GM21528 (cell line): ENCODE data around the gene KIFAP3.

Source experiments
- ATAC-seq: cut with Tn5 transposase; IDR thresholded peaks from one replicate; pipeline ENCODE4 v1.9.1; 2021; ENCODE audit warnings: mild to moderate bottlenecking, moderate library complexity; ENCODE audit not compliant: unreplicated experiment, low FRiP score

KIFAP3 gene

GRCh38 chr1:169999331-169999741 is 75.2 kb downstream of the KIFAP3 start:
- ATAC-seq: no peak

GRCh38 chr1:169995993-169996392 is 78.5 kb downstream of the KIFAP3 start:
- no peak for ATAC-seq

- no peak for ATAC-seq
Observed at GRCh38 chr1:169989246-169989645, 85.2 kb downstream of the KIFAP3 start.

- no peak for ATAC-seq
Observed at GRCh38 chr1:169985757-169986156, 88.7 kb downstream of the KIFAP3 start.

GRCh38 chr1:169974067-169974466 is 100.4 kb downstream of the KIFAP3 start:
- no peak for ATAC-seq

- ATAC-seq: no peak
Observed at GRCh38 chr1:169970114-169970513, 104.4 kb downstream of the KIFAP3 start.

GRCh38 chr1:169968174-169968573 is 106.3 kb downstream of the KIFAP3 start:
- ATAC-seq: no peak

GRCh38 chr1:169964206-169964605 is 110.3 kb downstream of the KIFAP3 start:
- ATAC-seq: no peak

- ATAC-seq: no peak
Observed at GRCh38 chr1:169959686-169960085, 114.8 kb downstream of the KIFAP3 start.

GRCh38 chr1:169958987-169959386 is 115.5 kb downstream of the KIFAP3 start:
- ATAC-seq: no peak

- no peak for ATAC-seq
Observed at GRCh38 chr1:169957884-169958283, 116.6 kb downstream of the KIFAP3 start.

GRCh38 chr1:169951108-169951507 is 123.4 kb downstream of the KIFAP3 start:
- ATAC-seq: no peak

GRCh38 chr1:169949139-169949538 is 125.4 kb downstream of the KIFAP3 start:
- ATAC-seq: no peak

- no peak for ATAC-seq
Observed at GRCh38 chr1:169946206-169946605, 128.3 kb downstream of the KIFAP3 start.

- ATAC-seq: no peak
Observed at GRCh38 chr1:169945181-169945580, 129.3 kb downstream of the KIFAP3 start.

- no peak for ATAC-seq
Observed at GRCh38 chr1:169944621-169945020, 129.9 kb downstream of the KIFAP3 start.

- ATAC-seq: no peak
Observed at GRCh38 chr1:169943963-169944526, 130.4 kb downstream of the KIFAP3 start.

- ATAC-seq: no peak
Observed at GRCh38 chr1:169941982-169942830, 132.3 kb downstream of the KIFAP3 start.

GRCh38 chr1:169933984-169934725 is 140.3 kb downstream of the KIFAP3 start:
- ATAC-seq: no peak

- no peak for ATAC-seq
Observed at GRCh38 chr1:169931795-169932231, 142.7 kb downstream of the KIFAP3 start.

- ATAC-seq: no peak
Observed at GRCh38 chr1:169929210-169929526, 145.3 kb downstream of the KIFAP3 start.
